HG03439 (cell line): ENCODE results near the gene GSK3B.
"Not testable (repeated sequence)": the region's sequence is repeated elsewhere in the genome, so short reads cannot be mapped to it uniquely, and the experiment has no call there.

Experiments
- ATAC-seq: cut with Tn5 transposase; IDR thresholded peaks from one replicate; pipeline ENCODE4 v1.9.1; 2021; ENCODE audit warnings: mild to moderate bottlenecking, moderate library complexity; ENCODE audit not compliant: unreplicated experiment

The GSK3B gene

GRCh38 chr3:120057626-120058025 is 36.6 kb downstream of the GSK3B start:
- ATAC-seq, result no peak

GRCh38 chr3:120057029-120057428 is 37.2 kb downstream of the GSK3B start:
- ATAC-seq, result no peak

GRCh38 chr3:120053647-120054046 is 40.6 kb downstream of the GSK3B start:
- ATAC-seq, result not testable (repeated sequence)

- no peak for ATAC-seq
Observed at GRCh38 chr3:120052677-120053076, 41.6 kb downstream of the GSK3B start.

- no peak for ATAC-seq
Observed at GRCh38 chr3:120052225-120052624, 42.0 kb downstream of the GSK3B start.

GRCh38 chr3:120051570-120051969 is 42.7 kb downstream of the GSK3B start:
- ATAC-seq, result not testable (repeated sequence)

- ATAC-seq, result no peak
Observed at GRCh38 chr3:120049881-120050539, 44.2 kb downstream of the GSK3B start.

- no peak for ATAC-seq
Observed at GRCh38 chr3:120049072-120049471, 45.2 kb downstream of the GSK3B start.

- ATAC-seq, result no peak
Observed at GRCh38 chr3:120048355-120049041, 45.7 kb downstream of the GSK3B start.

- no peak for ATAC-seq
Observed at GRCh38 chr3:120047686-120048085, 46.6 kb downstream of the GSK3B start.

- no peak for ATAC-seq
Observed at GRCh38 chr3:120040813-120041377, 53.4 kb downstream of the GSK3B start.

GRCh38 chr3:120039642-120040610 is 54.3 kb downstream of the GSK3B start:
- ATAC-seq, result no peak

- no peak for ATAC-seq
Observed at GRCh38 chr3:120033596-120033995, 60.7 kb downstream of the GSK3B start.

GRCh38 chr3:120031561-120031960 is 62.7 kb downstream of the GSK3B start:
- no peak for ATAC-seq

- ATAC-seq, result no peak
Observed at GRCh38 chr3:120029749-120030148, 64.5 kb downstream of the GSK3B start.

GRCh38 chr3:120028271-120029047 is 65.8 kb downstream of the GSK3B start:
- ATAC-seq, result no peak

GRCh38 chr3:120027226-120027625 is 67.0 kb downstream of the GSK3B start:
- no peak for ATAC-seq

GRCh38 chr3:120025520-120025919 is 68.7 kb downstream of the GSK3B start:
- no peak for ATAC-seq

- no peak for ATAC-seq
Observed at GRCh38 chr3:120024103-120024502, 70.1 kb downstream of the GSK3B start.

GRCh38 chr3:120022729-120023128 is 71.5 kb downstream of the GSK3B start:
- no peak for ATAC-seq
